ENCODE data around the gene NANOS3. TPM values are rescaled to one million over a fixed set of nuclear protein-coding genes. Genes with fewer than 3 reads are reported as not detected.

The NANOS3 gene
- total RNA-seq, 1 donor from 2014 or later: not detected

GRCh38 chr19:13843104-13843921 lies 33.6 kb upstream of the NANOS3 start:
- no peak overlapping the region for H3K27ac ChIP-seq
- Mint-ChIP-seq H3K4me1 (peaks cover 45% of the 10 kb centered on the region), H3K36me3 (no peaks in the 10 kb centered on the region), H3K9me3 (no peaks in the 10 kb centered on the region), H3K27ac (peak overlapping the region; percentile 85), H3K4me3 (peak overlapping the region; percentile 92), H3K27me3 (ENCODE audit: insufficient read depth, low read depth) (peaks cover 12% of the 10 kb centered on the region)
- no peaks in the 10 kb centered on the region for H3K36me3 ChIP-seq
- peaks cover 23% of the 10 kb centered on the region for H3K4me1 ChIP-seq
- no peaks in the 10 kb centered on the region for H3K79me2 ChIP-seq (ENCODE audit: low read depth)
- peak; percentile 52 for DNase-seq (ENCODE audit: low spot score)
- peaks cover 14% of the 10 kb centered on the region for H3K27me3 ChIP-seq
- H3K4me2 ChIP-seq: peak overlapping the region; percentile 93
- no peak overlapping the region for H2AFZ ChIP-seq (replicated peaks)
- H3K9ac ChIP-seq: no peak overlapping the region
- no peaks in the 10 kb centered on the region for H4K20me1 ChIP-seq (ENCODE audit: low read depth)
- peak overlapping the region; percentile 74 for H3K4me3 ChIP-seq
- no peaks in the 10 kb centered on the region for H3K9me3 ChIP-seq (ENCODE audit: low read depth)
- TF ChIP-seq EZH2phosphoT487 (IDR thresholded peaks at IDR 0.05) (no peak), CTCF (IDR thresholded peaks at IDR 0.05) (no peak), EZH2 (IDR thresholded peaks at IDR 0.05) (no peak)
- H3F3A ChIP-seq (ENCODE audit: low read depth): peaks cover 47% of the 10 kb centered on the region

- H3K27me3 Mint-ChIP-seq (ENCODE audit: insufficient read depth, low read depth): peaks cover 19% of the 10 kb centered on the region
- peaks cover 50% of the 10 kb centered on the region for H3K4me1 Mint-ChIP-seq
- peaks cover 23% of the 10 kb centered on the region for H3K4me1 ChIP-seq
- H2AFZ ChIP-seq (replicated peaks): no peak overlapping the region
- no peak for DNase-seq (ENCODE audit: low spot score)
- H3K36me3 ChIP-seq: no peaks in the 10 kb centered on the region
- peak overlapping the region; percentile 93 for H3K4me2 ChIP-seq
- peaks cover 14% of the 10 kb centered on the region for H3K27me3 ChIP-seq
- no peak overlapping the region for H3K4me3 ChIP-seq
- no peaks in the 10 kb centered on the region for H3K36me3 Mint-ChIP-seq
- no peaks in the 10 kb centered on the region for H3K9me3 Mint-ChIP-seq
- no peak overlapping the region for H3K27ac ChIP-seq
- H3F3A ChIP-seq (ENCODE audit: low read depth): peaks cover 55% of the 10 kb centered on the region
- no peaks in the 10 kb centered on the region for H4K20me1 ChIP-seq (ENCODE audit: low read depth)
- no peaks in the 10 kb centered on the region for H3K79me2 ChIP-seq (ENCODE audit: low read depth)
- no peak for TF ChIP-seq EZH2 (IDR thresholded peaks at IDR 0.05)
- no peak for TF ChIP-seq CTCF (IDR thresholded peaks at IDR 0.05)
- no peak for TF ChIP-seq EZH2phosphoT487 (IDR thresholded peaks at IDR 0.05)
- peak overlapping the region; percentile 72 for H3K27ac Mint-ChIP-seq
- no peak overlapping the region for H3K9ac ChIP-seq
- no peaks in the 10 kb centered on the region for H3K9me3 ChIP-seq (ENCODE audit: low read depth)
- H3K4me3 Mint-ChIP-seq: peak overlapping the region; percentile 92
These were observed 32.8 kb upstream of the NANOS3 start for GRCh38 chr19:13844130-13844631.

- DNase-seq (ENCODE audit: low spot score): peak; percentile 97
- Mint-ChIP-seq H3K4me1 (peaks cover 52% of the 10 kb centered on the region), H3K9me3 (no peaks in the 10 kb centered on the region), H3K27me3 (ENCODE audit: insufficient read depth, low read depth) (peaks cover 20% of the 10 kb centered on the region), H3K4me3 (peak overlapping the region; percentile 83), H3K27ac (peak overlapping the region; percentile 100), H3K36me3 (no peaks in the 10 kb centered on the region)
- Histone ChIP-seq H3F3A (ENCODE audit: low read depth) (peaks cover 60% of the 10 kb centered on the region), H3K4me1 (peaks cover 23% of the 10 kb centered on the region), H3K4me2 (peak overlapping the region; percentile 80), H2AFZ (replicated peaks) (peak overlapping the region; percentile 58), H3K27ac (peak overlapping the region; percentile 95), H3K79me2 (ENCODE audit: low read depth) (no peaks in the 10 kb centered on the region), H3K27me3 (peaks cover 21% of the 10 kb centered on the region), H3K9me3 (ENCODE audit: low read depth) (no peaks in the 10 kb centered on the region), H3K9ac (no peak overlapping the region), H3K4me3 (peak overlapping the region; percentile 63), H3K36me3 (no peaks in the 10 kb centered on the region), H4K20me1 (ENCODE audit: low read depth) (no peaks in the 10 kb centered on the region)
- TF ChIP-seq CTCF (IDR thresholded peaks at IDR 0.05): no peak
- no peak for TF ChIP-seq EZH2phosphoT487 (IDR thresholded peaks at IDR 0.05)
- no peak for TF ChIP-seq EZH2 (IDR thresholded peaks at IDR 0.05)
These were observed 30.2 kb upstream of the NANOS3 start for GRCh38 chr19:13846557-13847406.

Data from neural progenitor cell (in vitro differentiated cells).